Activated B cell treated with CpG ODN at 0.5 μM for 24 hours (primary cell): Measurements from ENCODE around the gene BCL6. TPM values are rescaled to one million over a fixed set of nuclear protein-coding genes. Genes with fewer than 3 reads are reported as not detected.
"Not testable (repeated sequence)": the region's sequence is repeated elsewhere in the genome, so short reads cannot be mapped to it uniquely, and the experiment has no call there.

Experiments used
- ATAC-seq: fragments of 200-7000 bp; cut with Tn5 transposase; one replicate; pipeline ENCODE4 v1.10.0; 2021; ENCODE audit warnings: low read depth, mild to moderate bottlenecking, moderate library complexity
- CTCF ChIA-PET: fragments of 350-600 bp; sonication (Branson Sonifier 250); formaldehyde crosslinking; loops from one replicate; lab custom pipeline; 2021; ENCODE audit warnings: antibody characterized with exemption; lab: Charles Lee
- POLR2A ChIA-PET: fragments of 350-600 bp; sonication (Branson Sonifier 250); formaldehyde crosslinking; loops from one replicate; lab custom pipeline; 2021; ENCODE audit warnings: antibody characterized with exemption; lab: Charles Lee
- DNase-seq: peaks from one replicate; pipeline ENCODE4 v3.0.0; 2022
- H3K27ac Mint-ChIP-seq: one replicate; pipeline ENCODE4 v1.8.0; 2020; ENCODE audit warnings: mixed read lengths
- H3K27me3 Mint-ChIP-seq: one replicate; pipeline ENCODE4 v1.8.0; 2021; ENCODE audit warnings: mixed read lengths
- H3K36me3 Mint-ChIP-seq: one replicate; pipeline ENCODE4 v1.8.0; 2021; ENCODE audit warnings: low read depth, mixed read lengths
- H3K4me1 Mint-ChIP-seq: one replicate; pipeline ENCODE4 v1.8.0; 2021; ENCODE audit warnings: mixed read lengths
- H3K4me3 Mint-ChIP-seq: one replicate; pipeline ENCODE4 v1.8.0; 2020; ENCODE audit warnings: mild to moderate bottlenecking, mixed read lengths
- H3K9me3 Mint-ChIP-seq: one replicate; pipeline ENCODE4 v1.8.0; 2020; ENCODE audit warnings: mixed read lengths
- CTCF ChIP-seq: fragments of 200-600 bp; IDR thresholded peaks from one replicate; pipeline ENCODE4 v1.8.0; 2022; ENCODE audit warnings: antibody characterized with exemption, mild to moderate bottlenecking
- intact Hi-C: fragments of 100-400 bp; cut with micrococcal nuclease; formaldehyde crosslinking; loops from one replicate; pipeline ENCODE4 v1.15.1; 2024
- total RNA-seq: library from RNA; stranded (reverse); gene quantifications from 2 replicates; pipeline ENCODE4 v1.2.3, GENCODE V29; 2022

The BCL6 gene
- total RNA-seq, 1 donor from 2014 or later, result 100 TPM

- Mint-ChIP-seq H3K27ac (no peak overlapping the region), H3K27me3 (peaks cover 18% of the 10 kb centered on the region), H3K4me1 (no peaks in the 10 kb centered on the region), H3K4me3 (no peak overlapping the region), H3K36me3 (no peaks in the 10 kb centered on the region), H3K9me3 (peaks cover 13% of the 10 kb centered on the region)
- ATAC-seq (no peak), DNase-seq (no peak)
- intact Hi-C loops, result no loop called here
- CTCF ChIA-PET, result no interaction called here
- POLR2A ChIA-PET, result no interaction called here
- no peak for TF ChIP-seq CTCF
Observed at GRCh38 chr3:187685948-187686347, 59.3 kb downstream of the BCL6 start.

GRCh38 chr3:187684880-187685279, 60.4 kb downstream of the BCL6 start:
- intact Hi-C loops, result no loop called here
- Mint-ChIP-seq H3K4me1 (no peaks in the 10 kb centered on the region), H3K36me3 (no peaks in the 10 kb centered on the region), H3K27me3 (peaks cover 21% of the 10 kb centered on the region), H3K4me3 (no peak overlapping the region), H3K9me3 (peaks cover 13% of the 10 kb centered on the region), H3K27ac (no peak overlapping the region)
- DNase-seq, result no peak
- POLR2A ChIA-PET, result no interaction called here
- TF ChIP-seq CTCF, result no peak
- CTCF ChIA-PET, result interaction anchor here (10.9 kb wide), 1 partner anchor 365 kb away, joined by 336 read pairs; no protein-coding TSS in a partner anchor
- ATAC-seq, result no peak

GRCh38 chr3:187684444-187684843, 60.8 kb downstream of the BCL6 start:
- Mint-ChIP-seq H3K4me3 (no peak overlapping the region), H3K4me1 (no peaks in the 10 kb centered on the region), H3K9me3 (peaks cover 13% of the 10 kb centered on the region), H3K36me3 (no peaks in the 10 kb centered on the region), H3K27me3 (peaks cover 23% of the 10 kb centered on the region), H3K27ac (no peak overlapping the region)
- TF ChIP-seq CTCF, result no peak
- CTCF ChIA-PET, result interaction anchor here (10.9 kb wide), 1 partner anchor 365 kb away, joined by 336 read pairs; no protein-coding TSS in a partner anchor
- POLR2A ChIA-PET, result no interaction called here
- intact Hi-C loops, result no loop called here
- ATAC-seq (no peak), DNase-seq (no peak)

- Mint-ChIP-seq H3K9me3 (peaks cover 13% of the 10 kb centered on the region), H3K27me3 (peaks cover 26% of the 10 kb centered on the region)
- ChIA-PET CTCF (interaction anchor here (1.2 to 10.9 kb wide), 2 partner anchors 66 to 362 kb away, joined by 4 to 336 read pairs; no protein-coding TSS in a partner anchor), POLR2A (interaction anchor here (1.1 kb wide), 1 partner anchor 362 kb away, joined by 3 read pairs; no protein-coding TSS in a partner anchor)
- ATAC-seq, H3K4me3 Mint-ChIP-seq, intact Hi-C loops, H3K36me3 Mint-ChIP-seq, H3K27ac Mint-ChIP-seq, H3K4me1 Mint-ChIP-seq, DNase-seq: not testable (repeated sequence)
Observed at GRCh38 chr3:187681756-187682155, 63.5 kb downstream of the BCL6 start.

- POLR2A ChIA-PET, result interaction anchor here (1.0 to 1.3 kb wide), 2 partner anchors 59 to 360 kb away, joined by 3 read pairs; no protein-coding TSS in a partner anchor
- CTCF ChIA-PET, result interaction anchor here (0.6 to 10.9 kb wide), 35 partner anchors 8 to 1736 kb away, joined by 3 to 336 read pairs (median 5); partner anchors contain the start of genes RTP2 and RTP4
Observed at GRCh38 chr3:187679638-187680396, 65.5 kb downstream of the BCL6 start.

More at GRCh38 chr3:187679638-187680396, 65.5 kb downstream of the BCL6 start:
- ATAC-seq (peak; percentile 70), DNase-seq (peak; percentile 50)
- intact Hi-C loops, result loop anchor here (1.0 kb wide), 5 partner anchors 34 to 1468 kb away; no protein-coding TSS in a partner anchor
- TF ChIP-seq CTCF, result peak; percentile 55
- H3K9me3 Mint-ChIP-seq, result peaks cover 2% of the 10 kb centered on the region
- H3K36me3 Mint-ChIP-seq, result no peaks in the 10 kb centered on the region
- peaks cover 37% of the 10 kb centered on the region for H3K27me3 Mint-ChIP-seq
- H3K4me1 Mint-ChIP-seq, result no peaks in the 10 kb centered on the region
- no peak overlapping the region for H3K4me3 Mint-ChIP-seq
- H3K27ac Mint-ChIP-seq, result no peak overlapping the region
